K562 (cell line): ENCODE results near the gene FANCG. TPM values are rescaled to one million over a fixed set of nuclear protein-coding genes. Genes with fewer than 3 reads are reported as not detected.

ENCODE experiments used
- CREB1 ChIP-seq, 2 experiments: sonication (generic) in 1 of 2; formaldehyde crosslinking in 1 of 2; IDR thresholded peaks; 2 replicates each; pipeline versions ENCODE4 v1.6.1 to v1.8.0; 2012 to 2022; ENCODE audit warnings: inconsistent platforms in 1 of 2, mild to moderate bottlenecking in 1 of 2, missing genetic modification reagents in 1 of 2, moderate library complexity in 1 of 2
- ELF4 ChIP-seq: fragments of 450-650 bp; formaldehyde crosslinking; IDR thresholded peaks from 2 replicates; pipeline ENCODE4 v1.4.0; 2022; ENCODE audit warnings: missing genetic modification characterization
- ESRRA ChIP-seq: fragments of 450-650 bp; IDR thresholded peaks from 2 replicates; pipeline ENCODE4 v1.6.1; 2014; ENCODE audit warnings: low read depth, mild to moderate bottlenecking, moderate library complexity, borderline replicate concordance
- FOSL1 ChIP-seq: fragments of 200-800 bp; sonication (Bioruptor generic); conservative IDR thresholded peaks from 2 replicates; pipeline ENCODE4 v1.6.1; 2016; ENCODE audit warnings: missing genetic modification characterization, missing compliant biosample characterization
- FOXK1 ChIP-seq: sonication (generic); formaldehyde crosslinking; IDR thresholded peaks from 2 replicates; pipeline ENCODE4 v1.8.0; 2022; ENCODE audit warnings: missing genetic modification reagents, mild to moderate bottlenecking, borderline replicate concordance
- NRF1 ChIP-seq, 2 experiments: fragments of 450-650 bp; IDR thresholded peaks in 1 of 2; conservative IDR thresholded peaks in 1 of 2; 2 replicates each; pipeline ENCODE4 v1.6.1; 2014; ENCODE audit warnings: mild to moderate bottlenecking in 2 of 2
- RHOXF2B ChIP-seq: fragments of 250-450 bp; sonication (Bioruptor Pico); conservative IDR thresholded peaks from 2 replicates; pipeline ENCODE4 v1.5.1; 2021
- ZFP36 ChIP-seq: fragments of 150-350 bp; IDR thresholded peaks from 2 replicates; pipeline ENCODE4 v1.6.1; 2018; ENCODE audit warnings: low read length, low read depth; ENCODE audit not compliant: partially characterized antibody
- polyA plus RNA-seq, 8 experiments: library from polyadenylated mRNA; depleted of rRNA in 4 of 8; stranded (reverse) in 5 of 8; unstranded in 3 of 8; fragments of >200 nt; fragmentation: Nextera tagmentation in 2 of 8; fragmentation: Illumina TruSeq in 1 of 8; extraction: Ambion mirVana in 2 of 8; extraction: Trizol in 1 of 8; gene quantifications; 2 replicates each; pipeline versions ENCODE4 v1.2.1 to v1.2.3, GENCODE V29; 2011 to 2014; ENCODE audit warnings: inconsistent platforms in 1 of 8, missing spikeins in 1 of 8
- total RNA-seq, 7 experiments: library from RNA; depleted of rRNA in 6 of 7; stranded (reverse); fragments of >200 nt in 6 of 7; fragmentation: Illumina TruSeq in 2 of 7; extraction: Trizol in 2 of 7; gene quantifications; 2 replicates each; pipeline versions ENCODE4 v1.2.1 to v1.2.3, GENCODE V29; 2011 to 2021; ENCODE audit warnings: low replicate concordance in 1 of 7
- TF ChIP-seq, protein P1 (sequence below): fragments of 450-650 bp; IDR thresholded peaks from 2 replicates; pipeline ENCODE4 v1.6.1; 2018; ENCODE audit warnings: mild to moderate bottlenecking, low read depth; ENCODE audit not compliant: partially characterized antibody
- TF ChIP-seq, protein P2 (sequence below): sonication (generic); IDR thresholded peaks from 2 replicates; pipeline ENCODE4 v1.6.1; 2016

FANCG gene
- total and polyA plus RNA-seq, 9 of the 15 experiments (the other 6 are each of a cell fraction or from before 2014, with no cell fraction given): 7.5 to 43.9 (median 31.0) TPM

DNA sequence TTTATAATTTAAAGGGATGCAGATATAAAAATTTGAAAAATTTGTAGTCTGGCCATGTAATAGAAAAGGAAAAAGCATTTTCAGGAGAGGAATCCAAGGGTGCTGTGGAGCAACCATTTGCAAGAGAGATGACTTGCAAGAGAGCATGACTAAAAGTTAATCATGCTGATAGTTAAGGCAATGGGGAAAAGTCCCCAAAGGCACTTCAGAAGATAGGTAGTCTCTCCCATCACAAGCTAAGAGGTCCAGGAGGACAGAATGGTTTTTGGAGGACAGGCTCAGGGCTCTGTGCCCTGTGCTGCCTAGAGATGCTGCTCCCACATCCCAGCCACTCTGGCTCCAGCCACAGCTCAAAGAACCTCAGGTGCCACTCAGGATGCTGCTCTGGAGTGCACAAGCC, 51.4 kb downstream of the FANCG start (continued):
- TF ChIP-seq ZFP36 (peak; percentile 85), FOSL1 (tag) (0 out of 2 replicates have a peak, but pooled peaks have one; percentile 22), RHOXF2B (CRISPR knock-in tag) (no peak), FOXK1 (CRISPR knock-in tag) (no peak), CREB1 (IDR thresholded peaks at IDR 0.05) (no peak), CREB1 (CRISPR knock-in tag; IDR thresholded peaks at IDR 0.05) (no peak), ELF4 (CRISPR knock-in tag) (no peak), NRF1 (conservative IDR thresholded peaks at IDR 0.05 in 1 of 2, IDR thresholded peaks at IDR 0.05 in 1 of 2) (no peak), ESRRA (no peak)
- TF ChIP-seq, protein P1, sequence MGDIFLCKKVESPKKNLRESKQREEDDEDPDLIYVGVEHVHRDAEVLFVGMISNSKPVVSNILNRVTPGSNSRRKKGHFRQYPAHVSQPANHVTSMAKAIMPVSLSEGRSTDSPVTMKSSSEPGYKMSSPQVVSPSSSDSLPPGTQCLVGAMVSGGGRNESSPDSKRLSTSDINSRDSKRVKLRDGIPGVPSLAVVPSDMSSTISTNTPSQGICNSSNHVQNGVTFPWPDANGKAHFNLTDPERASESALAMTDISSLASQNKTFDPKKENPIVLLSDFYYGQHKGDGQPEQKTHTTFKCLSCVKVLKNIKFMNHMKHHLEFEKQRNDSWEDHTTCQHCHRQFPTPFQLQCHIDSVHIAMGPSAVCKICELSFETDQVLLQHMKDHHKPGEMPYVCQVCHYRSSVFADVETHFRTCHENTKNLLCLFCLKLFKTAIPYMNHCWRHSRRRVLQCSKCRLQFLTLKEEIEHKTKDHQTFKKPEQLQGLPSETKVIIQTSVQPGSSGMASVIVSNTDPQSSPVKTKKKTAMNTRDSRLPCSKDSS: no peak
- TF ChIP-seq, protein P2, sequence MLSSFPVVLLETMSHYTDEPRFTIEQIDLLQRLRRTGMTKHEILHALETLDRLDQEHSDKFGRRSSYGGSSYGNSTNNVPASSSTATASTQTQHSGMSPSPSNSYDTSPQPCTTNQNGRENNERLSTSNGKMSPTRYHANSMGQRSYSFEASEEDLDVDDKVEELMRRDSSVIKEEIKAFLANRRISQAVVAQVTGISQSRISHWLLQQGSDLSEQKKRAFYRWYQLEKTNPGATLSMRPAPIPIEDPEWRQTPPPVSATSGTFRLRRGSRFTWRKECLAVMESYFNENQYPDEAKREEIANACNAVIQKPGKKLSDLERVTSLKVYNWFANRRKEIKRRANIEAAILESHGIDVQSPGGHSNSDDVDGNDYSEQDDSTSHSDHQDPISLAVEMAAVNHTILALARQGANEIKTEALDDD: peak; percentile 35; the same call in 1 of the 2 replicates
